Stimulated activated CD8-positive, alpha-beta memory T cell treated with anti-CD3 and anti-CD28 coated beads, Interleukin-7, amount 100 ng/mL, for 4 hours (primary cell): Measurements from ENCODE around the gene CWC25.
A peak's percentile ranks its signal among the peaks of the same experiment; 100 is the strongest.

Experiments
- DNase-seq, 2 donors: peaks; one replicate each; pipeline ENCODE4 v3.0.0-alpha.2; 2020; ENCODE audit warnings: low read depth in 2 of 2

Gene CWC25

GRCh38 chr17:38786372-38786771 lies 38.7 kb downstream of the CWC25 start:
- DNase-seq = no peak

DNA sequence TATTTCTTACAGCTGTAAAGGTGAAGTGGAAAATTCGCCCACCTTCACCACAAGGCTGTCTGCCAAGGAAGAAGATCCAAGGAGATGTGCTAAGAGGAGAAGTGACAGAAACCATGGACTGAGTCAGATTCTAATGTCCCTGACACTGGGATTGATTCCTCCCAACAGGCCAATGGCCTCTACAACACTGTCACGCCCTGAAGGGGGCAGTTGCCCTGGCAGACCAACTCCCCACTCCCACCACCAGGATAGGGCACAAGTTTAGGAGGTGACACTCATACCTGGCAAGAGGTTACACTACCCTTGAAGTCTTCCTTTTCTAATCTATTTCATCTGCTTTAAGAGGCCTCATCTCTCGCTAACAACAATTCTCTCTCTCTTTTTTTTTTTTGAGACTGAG lies 41.9 kb downstream of the CWC25 start:
- DNase-seq = no peak

DNA sequence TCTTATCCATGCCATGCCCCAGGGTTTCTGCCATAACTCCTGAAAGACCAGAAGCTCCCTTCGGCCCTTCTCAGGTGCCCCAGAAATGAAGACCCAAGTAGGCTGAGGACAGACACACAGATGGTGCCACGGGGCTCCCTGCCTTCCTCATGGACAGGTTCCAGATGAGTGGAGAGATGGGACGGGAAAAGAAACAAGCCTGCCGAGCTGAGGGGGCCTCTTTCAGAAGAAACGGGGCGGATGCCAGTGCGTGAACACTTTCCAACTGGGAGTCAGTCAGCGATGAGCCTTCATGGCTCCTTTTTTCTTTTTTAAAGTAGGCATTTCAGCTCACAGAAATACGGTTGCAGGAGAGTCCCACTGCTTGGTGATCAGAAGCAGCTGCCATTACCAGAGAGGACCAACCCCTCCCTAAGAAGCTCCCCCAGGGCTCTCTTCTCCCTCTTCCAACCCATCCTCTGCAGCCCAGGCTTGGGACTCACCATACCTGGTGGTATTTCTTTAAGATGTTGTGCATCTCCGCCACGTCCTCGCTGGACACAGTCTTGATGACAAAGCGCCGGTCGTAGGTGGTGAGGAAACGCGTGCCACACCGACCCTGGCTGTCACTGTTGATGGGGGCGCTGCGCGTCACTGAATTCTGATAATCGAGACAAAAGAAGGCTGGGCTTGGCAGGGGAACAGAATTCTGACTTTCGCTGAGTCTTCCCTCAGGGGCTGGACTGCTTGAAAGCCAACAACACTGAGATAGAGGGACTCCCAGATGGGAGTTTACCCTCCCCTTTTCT lies 45.0 kb downstream of the CWC25 start:
- DNase-seq = no peak

GRCh38 chr17:38777641-38778250 lies 47.4 kb downstream of the CWC25 start:
- DNase-seq = no peak

DNA sequence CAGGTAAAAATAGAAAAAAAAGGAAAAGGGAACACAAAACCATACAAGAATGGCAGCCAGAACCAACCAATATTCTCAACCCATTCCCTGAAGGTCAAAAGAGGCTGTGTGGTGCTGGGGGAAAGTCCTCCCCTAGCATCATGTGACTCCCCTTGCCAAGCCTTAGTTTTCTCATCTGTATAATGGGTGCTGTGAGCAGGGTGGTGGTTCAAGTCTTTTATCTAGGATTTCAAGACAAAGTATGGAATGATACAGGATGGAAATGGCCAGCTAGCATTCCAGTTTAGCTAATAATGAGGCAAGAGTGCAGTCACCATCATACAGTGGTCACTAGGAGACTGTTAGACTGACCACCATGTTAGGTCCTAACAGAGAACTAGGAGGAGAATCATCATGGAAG lies 51.9 kb downstream of the CWC25 start:
- DNase-seq = no peak

DNA sequence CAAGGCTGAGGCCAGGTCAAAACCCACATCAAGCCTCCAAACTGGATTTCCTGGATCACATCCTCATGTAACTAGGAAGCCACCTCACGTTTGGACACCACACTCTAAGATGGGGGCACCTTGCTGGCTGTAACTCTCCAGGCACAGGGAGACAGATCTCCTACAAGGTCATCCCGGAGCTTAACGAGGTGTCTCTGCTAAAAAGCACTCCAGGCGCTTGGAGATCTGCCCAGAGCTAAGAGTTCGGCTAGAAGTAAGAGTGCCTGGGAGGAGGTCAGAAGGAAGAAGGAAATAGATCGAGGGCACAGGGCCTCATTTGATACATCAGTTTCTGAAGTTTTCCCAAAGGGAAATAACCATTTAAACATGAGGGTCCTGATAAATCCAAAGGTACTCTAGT lies 56.7 kb downstream of the CWC25 start:
- no peak for DNase-seq

DNA sequence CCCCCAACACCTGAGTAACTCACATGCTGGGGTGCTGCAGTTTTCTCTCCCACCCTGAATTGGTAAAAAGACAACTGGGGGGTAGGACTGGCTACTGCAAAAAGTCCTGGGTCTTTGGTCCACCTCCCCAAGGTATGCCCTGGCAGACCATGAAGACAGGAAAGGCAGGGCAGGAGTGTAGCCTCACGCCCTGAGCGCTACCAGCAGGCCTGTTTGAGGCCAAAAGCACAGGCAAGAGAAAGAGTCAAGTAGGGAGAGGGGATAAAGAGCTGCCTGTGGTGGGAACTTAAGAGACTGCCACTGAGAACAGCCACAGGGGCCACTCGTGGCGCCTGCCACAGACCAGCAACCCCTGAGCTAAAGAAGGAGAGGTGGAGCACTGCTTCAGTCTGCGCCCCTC lies 58.8 kb downstream of the CWC25 start:
- no peak for DNase-seq

DNA sequence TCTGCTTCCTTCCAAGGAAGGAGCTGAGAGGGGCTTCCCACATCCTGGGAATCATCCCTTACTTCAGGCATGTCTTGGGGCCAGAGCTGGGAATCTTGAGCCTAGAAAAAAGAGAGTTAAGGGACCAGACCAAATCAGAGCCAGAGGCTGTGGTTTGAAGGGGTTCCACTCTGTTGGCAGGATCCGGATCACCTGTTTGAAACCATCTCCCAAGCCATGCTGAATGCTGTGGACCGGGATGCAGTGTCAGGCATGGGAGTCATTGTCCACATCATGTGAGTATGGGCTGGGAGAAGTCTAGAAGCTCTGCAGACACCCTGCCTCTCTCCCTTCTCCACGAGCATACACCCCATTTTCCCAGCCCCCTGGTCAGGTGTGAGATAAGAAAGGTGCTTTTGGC lies 62.9 kb downstream of the CWC25 start:
- no peak for DNase-seq

DNA sequence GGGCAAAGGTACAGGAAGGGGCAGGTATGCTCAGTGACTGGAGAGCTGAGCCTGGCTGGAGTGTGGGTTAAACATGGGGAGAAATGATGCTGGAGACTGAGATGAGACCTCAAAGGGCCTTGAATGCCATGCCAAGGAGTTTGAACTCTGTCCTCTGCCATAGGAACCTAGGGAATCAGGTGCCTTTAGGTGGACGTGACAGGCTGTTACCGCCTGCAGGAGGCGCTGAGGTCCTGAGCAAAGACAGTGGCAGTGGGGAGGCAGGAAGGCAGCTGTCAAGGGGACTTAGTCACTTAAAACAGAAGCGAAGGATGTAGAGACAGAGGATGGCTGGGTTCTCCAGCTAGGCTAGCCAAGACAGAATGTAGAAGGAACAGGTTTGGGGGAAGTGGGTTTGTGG lies 63.5 kb downstream of the CWC25 start:
- DNase-seq = no peak

GRCh38 chr17:38753071-38753506 lies 72.0 kb downstream of the CWC25 start:
- no peak for DNase-seq

DNA sequence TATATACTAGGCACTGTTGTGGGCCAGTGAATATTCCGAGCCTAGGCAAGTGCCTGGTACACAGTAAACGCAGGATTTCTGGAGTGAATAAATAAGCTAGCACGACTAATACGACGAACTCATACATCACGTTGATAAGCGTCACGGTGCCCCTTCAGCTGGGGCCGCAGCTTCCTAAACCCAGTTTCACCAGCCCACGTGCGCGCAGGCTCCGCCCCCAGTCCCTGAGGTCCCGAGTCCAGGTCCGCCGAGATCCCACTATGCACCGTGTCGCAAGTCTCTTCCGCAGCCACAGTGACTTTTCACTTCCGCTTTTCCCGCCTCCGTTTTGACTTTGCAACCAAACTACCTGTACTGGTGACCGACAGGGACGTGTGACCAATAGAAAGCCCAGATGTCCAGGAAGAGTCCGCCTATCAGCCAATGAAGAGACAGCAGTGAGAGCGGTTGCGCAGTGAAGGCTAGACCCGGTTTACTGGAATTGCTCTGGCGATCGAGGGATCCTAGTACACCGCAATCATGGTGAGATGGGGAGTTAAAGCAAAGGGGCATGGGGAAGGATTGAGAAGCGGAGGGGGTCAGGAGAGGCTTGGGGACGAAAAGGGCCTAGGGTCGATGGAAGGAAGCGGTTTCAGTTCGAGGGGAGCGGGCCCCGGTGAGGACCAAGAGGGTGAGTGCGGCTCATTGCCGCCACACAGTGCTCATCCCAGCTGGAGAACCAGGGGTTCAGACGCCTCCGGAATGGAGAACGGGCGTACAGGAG lies 72.6 kb downstream of the CWC25 start, which contains the start of gene PSMB3:
Gene PSMB3, plus strand, starts transcription at position 434 of the 763 bp plus-strand sequence. Its CDS starts 86 bp downstream, at position 520.
- peak; percentile 97 for DNase-seq

GRCh38 chr17:38751808-38752307 lies 73.3 kb downstream of the CWC25 start:
- peak; percentile 59 to 61 for DNase-seq

DNA sequence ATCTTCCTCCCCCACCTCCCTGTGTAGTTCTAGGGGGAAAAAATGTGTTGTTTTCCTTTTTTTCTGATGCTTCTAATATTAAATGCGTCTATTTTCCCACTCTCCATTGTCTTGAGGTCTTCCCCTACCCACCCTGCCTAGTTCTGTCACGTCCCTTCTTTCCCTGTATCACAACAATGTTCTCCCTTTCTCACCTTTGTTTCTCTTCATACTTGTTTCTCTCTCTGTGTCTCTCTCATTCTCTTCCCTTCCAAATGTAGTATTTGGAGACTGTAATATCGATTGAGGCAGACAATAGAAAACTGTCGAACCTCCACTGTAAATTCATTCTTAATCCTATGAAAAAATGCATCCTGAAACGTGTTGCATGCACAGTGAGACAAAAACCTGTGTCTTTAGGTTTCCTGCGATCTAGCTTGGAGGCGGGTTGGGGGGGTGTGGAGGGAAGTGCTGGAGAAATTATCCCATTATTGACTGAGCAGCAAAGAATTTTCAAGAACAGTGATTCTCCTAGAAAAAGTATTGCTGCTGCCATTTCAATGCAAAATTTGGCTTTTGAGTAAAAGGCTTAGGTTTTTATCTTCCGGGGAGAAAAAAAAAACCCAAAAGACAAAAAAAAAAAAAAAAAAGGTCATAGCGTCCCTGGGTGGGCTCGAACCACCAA lies 73.8 kb downstream of the CWC25 start:
- no peak for DNase-seq
